NCI-H460 (cell line): ENCODE results near the gene TEX38. TPM values are rescaled to one million over a fixed set of nuclear protein-coding genes. Genes with fewer than 3 reads are reported as not detected.
A peak's percentile ranks its signal among the peaks of the same experiment; 100 is the strongest.
"Not testable (repeated sequence)": the region's sequence is repeated elsewhere in the genome, so short reads cannot be mapped to it uniquely, and the experiment has no call there.

Experiments
- DNase-seq: peaks from one replicate; pipeline ENCODE4 v3.0.0-alpha.2; 2016; ENCODE audit warnings: low read depth; ENCODE audit errors: extremely low read depth
- polyA plus RNA-seq: library from polyadenylated mRNA; depleted of rRNA; stranded (reverse); fragments of >200 nt; gene quantifications from 2 replicates; pipeline ENCODE4 v1.2.3, GENCODE V29; 2014; cell fraction: nucleus; rRNA removed
- total RNA-seq: library from RNA; depleted of rRNA; stranded (reverse); fragments of >200 nt; shearing (Covaris generic); gene quantifications from 2 replicates; pipeline ENCODE4 v1.2.3, GENCODE V29; 2014; rRNA removed

Gene TEX38
- total RNA-seq: not detected in 2 replicates
- not detected in 2 replicates for polyA plus RNA-seq

GRCh38 chr1:46671554-46671953 is at the start of gene TEX38:
Gene TEX38 (plus strand): TSS chr1:46671854. CDS start chr1:46671935, 81 bp downstream.
- no peak for DNase-seq

GRCh38 chr1:46621930-46622329 is 49.7 kb upstream of the TEX38 start:
- DNase-seq: no peak

GRCh38 chr1:46622344-46622743 is 49.3 kb upstream of the TEX38 start:
- no peak for DNase-seq

- no peak for DNase-seq
Observed at GRCh38 chr1:46623743-46624644, 47.7 kb upstream of the TEX38 start.

- no peak for DNase-seq
Observed at GRCh38 chr1:46630719-46631118, 40.9 kb upstream of the TEX38 start.

GRCh38 chr1:46635205-46635604 is 36.4 kb upstream of the TEX38 start:
- no peak for DNase-seq

GRCh38 chr1:46637444-46638083 is 34.1 kb upstream of the TEX38 start:
- no peak for DNase-seq

GRCh38 chr1:46638921-46639320 is 32.7 kb upstream of the TEX38 start:
- no peak for DNase-seq

GRCh38 chr1:46639547-46639946 is 32.1 kb upstream of the TEX38 start:
- DNase-seq: no peak

- DNase-seq: no peak
Observed at GRCh38 chr1:46642115-46642680, 29.5 kb upstream of the TEX38 start.

GRCh38 chr1:46643368-46643775 is 28.3 kb upstream of the TEX38 start:
- peak; percentile 23 for DNase-seq

GRCh38 chr1:46645815-46646214 is 25.8 kb upstream of the TEX38 start:
- DNase-seq: no peak

GRCh38 chr1:46646331-46646730 is 25.3 kb upstream of the TEX38 start:
- no peak for DNase-seq

GRCh38 chr1:46646844-46647243 is 24.8 kb upstream of the TEX38 start:
- DNase-seq: no peak

- DNase-seq: no peak
Observed at GRCh38 chr1:46647611-46648010, 24.0 kb upstream of the TEX38 start.

- DNase-seq: no peak
Observed at GRCh38 chr1:46649764-46650163, 21.9 kb upstream of the TEX38 start.

- no peak for DNase-seq
Observed at GRCh38 chr1:46650491-46650890, 21.2 kb upstream of the TEX38 start.

- not testable (repeated sequence) for DNase-seq
Observed at GRCh38 chr1:46651152-46651551, 20.5 kb upstream of the TEX38 start.

- DNase-seq: no peak
Observed at GRCh38 chr1:46652321-46653100, 19.1 kb upstream of the TEX38 start.

- no peak for DNase-seq
Observed at GRCh38 chr1:46653405-46653958, 18.2 kb upstream of the TEX38 start.
